ENCODE data around the gene RAB3A.
"Not testable (repeated sequence)": the region's sequence is repeated elsewhere in the genome, so short reads cannot be mapped to it uniquely, and the experiment has no call there.

RAB3A gene

GRCh38 chr19:18214779-18215433 lies 11.1 kb upstream of the RAB3A start:
- no peaks in the 10 kb centered on the region for H3K4me1 ChIP-seq (ENCODE audit: control insufficient read depth, low read depth, low read length)
- no peaks in the 10 kb centered on the region for H3K36me3 ChIP-seq (ENCODE audit: control insufficient read depth, insufficient read depth, low read length)
- no peaks in the 10 kb centered on the region for H3K79me2 ChIP-seq (ENCODE audit: control insufficient read depth, insufficient read depth, low read length)
- no peak overlapping the region for H3K4me3 ChIP-seq (ENCODE audit: low read length)
- H2BK5ac ChIP-seq (ENCODE audit: low read length): no peak overlapping the region
- H4K8ac ChIP-seq (ENCODE audit: low read depth, low read length): no peak overlapping the region
- no peak overlapping the region for H3K9ac ChIP-seq (ENCODE audit: low read length)
- no peak overlapping the region for H4K5ac ChIP-seq (ENCODE audit: low read length)
- H3K79me1 ChIP-seq (ENCODE audit: low read length): no peaks in the 10 kb centered on the region
- no peak overlapping the region for H2BK120ac ChIP-seq (ENCODE audit: low read depth, low read length)
- H3K4ac ChIP-seq (ENCODE audit: low read depth, low read length): no peak overlapping the region
- no peak overlapping the region for H3K27ac ChIP-seq (ENCODE audit: low read depth, low read length)
- H2AK5ac ChIP-seq (ENCODE audit: low read length): no peak overlapping the region
- DNase-seq: no peak
- no peak overlapping the region for H3K4me2 ChIP-seq (ENCODE audit: low read length)
- H3K56ac ChIP-seq (ENCODE audit: low read length): no peak overlapping the region
- H3K18ac ChIP-seq (ENCODE audit: low read length): no peak overlapping the region
- no CpG with 5 or more reads among the region's 7 CpGs for WGBS (ENCODE audit: extremely low coverage, insufficient coverage, low lambda C conversion rate)
- H3K23ac ChIP-seq (ENCODE audit: low read length): no peak overlapping the region
- H2BK15ac ChIP-seq (replicated peaks; ENCODE audit: low read depth): no peak overlapping the region
- H3K27me3 ChIP-seq (ENCODE audit: insufficient read depth, low read length, poor library complexity): no peaks in the 10 kb centered on the region

GRCh38 chr19:18211683-18212082 lies 7.8 kb upstream of the RAB3A start:
- Histone ChIP-seq H4K5ac (ENCODE audit: low read length) (no peak overlapping the region), H3K56ac (ENCODE audit: low read length) (no peak overlapping the region), H2AK5ac (ENCODE audit: low read length) (no peak overlapping the region), H3K79me2 (ENCODE audit: control insufficient read depth, insufficient read depth, low read length) (no peaks in the 10 kb centered on the region), H3K4me1 (ENCODE audit: control insufficient read depth, low read depth, low read length) (no peaks in the 10 kb centered on the region), H4K8ac (ENCODE audit: low read depth, low read length) (no peak overlapping the region), H3K27me3 (ENCODE audit: insufficient read depth, low read length, poor library complexity) (no peaks in the 10 kb centered on the region), H2BK5ac (ENCODE audit: low read length) (no peak overlapping the region), H3K4me3 (ENCODE audit: low read length) (no peak overlapping the region), H3K18ac (ENCODE audit: low read length) (no peak overlapping the region), H3K9ac (ENCODE audit: low read length) (no peak overlapping the region), H2BK120ac (ENCODE audit: low read depth, low read length) (no peak overlapping the region), H3K4ac (ENCODE audit: low read depth, low read length) (no peak overlapping the region), H3K79me1 (ENCODE audit: low read length) (no peaks in the 10 kb centered on the region), H3K4me2 (ENCODE audit: low read length) (no peak overlapping the region), H3K36me3 (ENCODE audit: control insufficient read depth, insufficient read depth, low read length) (no peaks in the 10 kb centered on the region), H3K23ac (ENCODE audit: low read length) (no peak overlapping the region), H3K27ac (ENCODE audit: low read depth, low read length) (no peak overlapping the region), H2BK15ac (replicated peaks; ENCODE audit: low read depth) (no peak overlapping the region)
- WGBS (ENCODE audit: extremely low coverage, insufficient coverage, low lambda C conversion rate): no CpG with 5 or more reads among the region's 14 CpGs
- no peak for DNase-seq

GRCh38 chr19:18209912-18210311 lies 6.1 kb upstream of the RAB3A start:
- not testable (repeated sequence) for H3K36me3 ChIP-seq (ENCODE audit: control insufficient read depth, insufficient read depth, low read length); H2AK5ac ChIP-seq (ENCODE audit: low read length); H2BK15ac ChIP-seq (replicated peaks; ENCODE audit: low read depth); H3K56ac ChIP-seq (ENCODE audit: low read length); H2BK5ac ChIP-seq (ENCODE audit: low read length); H3K9ac ChIP-seq (ENCODE audit: low read length); DNase-seq; H3K4me2 ChIP-seq (ENCODE audit: low read length); H3K4me3 ChIP-seq (ENCODE audit: low read length); H3K18ac ChIP-seq (ENCODE audit: low read length); H3K27me3 ChIP-seq (ENCODE audit: insufficient read depth, low read length, poor library complexity); H4K8ac ChIP-seq (ENCODE audit: low read depth, low read length); H3K4ac ChIP-seq (ENCODE audit: low read depth, low read length); H4K5ac ChIP-seq (ENCODE audit: low read length); H3K4me1 ChIP-seq (ENCODE audit: control insufficient read depth, low read depth, low read length); H2BK120ac ChIP-seq (ENCODE audit: low read depth, low read length); H3K23ac ChIP-seq (ENCODE audit: low read length); H3K79me2 ChIP-seq (ENCODE audit: control insufficient read depth, insufficient read depth, low read length); H3K27ac ChIP-seq (ENCODE audit: low read depth, low read length); H3K79me1 ChIP-seq (ENCODE audit: low read length)
- WGBS (ENCODE audit: extremely low coverage, insufficient coverage, low lambda C conversion rate): no CpG with 5 or more reads among the region's 5 CpGs

- Histone ChIP-seq H3K4me1 (ENCODE audit: control insufficient read depth, low read depth, low read length) (peaks cover under 1% of the 10 kb centered on the region), H3K79me1 (ENCODE audit: low read length) (no peaks in the 10 kb centered on the region), H4K8ac (ENCODE audit: low read depth, low read length) (no peak overlapping the region), H3K18ac (ENCODE audit: low read length) (no peak overlapping the region), H3K27me3 (ENCODE audit: insufficient read depth, low read length, poor library complexity) (no peaks in the 10 kb centered on the region), H2AK5ac (ENCODE audit: low read length) (no peak overlapping the region), H3K79me2 (ENCODE audit: control insufficient read depth, insufficient read depth, low read length) (no peaks in the 10 kb centered on the region), H3K56ac (ENCODE audit: low read length) (no peak overlapping the region), H3K9ac (ENCODE audit: low read length) (no peak overlapping the region), H3K4me3 (ENCODE audit: low read length) (no peak overlapping the region), H2BK15ac (replicated peaks; ENCODE audit: low read depth) (no peak overlapping the region), H3K36me3 (ENCODE audit: control insufficient read depth, insufficient read depth, low read length) (no peaks in the 10 kb centered on the region), H3K4me2 (ENCODE audit: low read length) (no peak overlapping the region), H4K5ac (ENCODE audit: low read length) (no peak overlapping the region), H2BK5ac (ENCODE audit: low read length) (no peak overlapping the region), H3K27ac (ENCODE audit: low read depth, low read length) (no peak overlapping the region), H3K23ac (ENCODE audit: low read length) (no peak overlapping the region), H2BK120ac (ENCODE audit: low read depth, low read length) (no peak overlapping the region), H3K4ac (ENCODE audit: low read depth, low read length) (no peak overlapping the region)
- WGBS (ENCODE audit: extremely low coverage, insufficient coverage, low lambda C conversion rate): no CpG with 5 or more reads among the region's 32 CpGs
- DNase-seq: no peak
Measured at GRCh38 chr19:18208098-18208951, 4.5 kb upstream of the RAB3A start.

GRCh38 chr19:18206018-18206417 lies 2.2 kb upstream of the RAB3A start:
- Histone ChIP-seq H2BK120ac (ENCODE audit: low read depth, low read length) (no peak overlapping the region), H3K27ac (ENCODE audit: low read depth, low read length) (peak overlapping the region; percentile 97), H4K8ac (ENCODE audit: low read depth, low read length) (no peak overlapping the region), H3K36me3 (ENCODE audit: control insufficient read depth, insufficient read depth, low read length) (no peaks in the 10 kb centered on the region), H4K5ac (ENCODE audit: low read length) (no peak overlapping the region), H3K27me3 (ENCODE audit: insufficient read depth, low read length, poor library complexity) (no peaks in the 10 kb centered on the region), H3K23ac (ENCODE audit: low read length) (no peak overlapping the region), H2BK5ac (ENCODE audit: low read length) (no peak overlapping the region), H3K79me1 (ENCODE audit: low read length) (no peaks in the 10 kb centered on the region), H3K4ac (ENCODE audit: low read depth, low read length) (no peak overlapping the region), H3K9ac (ENCODE audit: low read length) (peak overlapping the region; percentile 89), H3K56ac (ENCODE audit: low read length) (peak overlapping the region; percentile 90), H3K18ac (ENCODE audit: low read length) (peak overlapping the region; percentile 98), H3K4me3 (ENCODE audit: low read length) (no peak overlapping the region), H2BK15ac (replicated peaks; ENCODE audit: low read depth) (no peak overlapping the region), H3K4me1 (ENCODE audit: control insufficient read depth, low read depth, low read length) (peaks cover 3% of the 10 kb centered on the region), H3K79me2 (ENCODE audit: control insufficient read depth, insufficient read depth, low read length) (no peaks in the 10 kb centered on the region), H2AK5ac (ENCODE audit: low read length) (no peak overlapping the region), H3K4me2 (ENCODE audit: low read length) (peak overlapping the region; percentile 60)
- DNase-seq: no peak
- no CpG with 5 or more reads among the region's 12 CpGs for WGBS (ENCODE audit: extremely low coverage, insufficient coverage, low lambda C conversion rate)
